RKO (cell line): ENCODE measurements around the gene SNRNP40.

ENCODE experiments used
- DNase-seq: peaks from one replicate; pipeline ENCODE4 v3.0.0-alpha.2; 2016; ENCODE audit warnings: low spot score

The SNRNP40 gene

GRCh38 chr1:31230378-31230777 lies 66.2 kb downstream of the SNRNP40 start:
- DNase-seq, result no peak

DNA sequence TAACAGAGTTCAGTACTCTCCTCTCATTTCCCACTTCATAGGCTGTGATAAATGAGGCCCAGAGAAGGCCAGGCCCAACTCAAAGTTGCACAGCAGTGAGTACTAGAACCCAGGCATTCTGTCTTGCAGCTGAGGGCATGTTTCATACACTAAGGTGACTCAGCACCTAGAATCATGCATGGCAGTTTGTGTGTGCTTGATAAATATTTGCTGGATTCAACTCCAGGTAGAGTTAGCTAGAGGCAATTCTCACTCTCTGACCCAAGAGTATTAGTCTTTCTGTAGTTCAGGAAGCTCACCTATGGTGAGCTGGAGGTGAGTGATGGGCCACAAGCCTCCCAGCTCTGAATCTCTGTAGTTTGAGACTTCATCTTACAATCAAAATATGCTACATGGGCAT lies 67.6 kb downstream of the SNRNP40 start:
- DNase-seq, result no peak

DNA sequence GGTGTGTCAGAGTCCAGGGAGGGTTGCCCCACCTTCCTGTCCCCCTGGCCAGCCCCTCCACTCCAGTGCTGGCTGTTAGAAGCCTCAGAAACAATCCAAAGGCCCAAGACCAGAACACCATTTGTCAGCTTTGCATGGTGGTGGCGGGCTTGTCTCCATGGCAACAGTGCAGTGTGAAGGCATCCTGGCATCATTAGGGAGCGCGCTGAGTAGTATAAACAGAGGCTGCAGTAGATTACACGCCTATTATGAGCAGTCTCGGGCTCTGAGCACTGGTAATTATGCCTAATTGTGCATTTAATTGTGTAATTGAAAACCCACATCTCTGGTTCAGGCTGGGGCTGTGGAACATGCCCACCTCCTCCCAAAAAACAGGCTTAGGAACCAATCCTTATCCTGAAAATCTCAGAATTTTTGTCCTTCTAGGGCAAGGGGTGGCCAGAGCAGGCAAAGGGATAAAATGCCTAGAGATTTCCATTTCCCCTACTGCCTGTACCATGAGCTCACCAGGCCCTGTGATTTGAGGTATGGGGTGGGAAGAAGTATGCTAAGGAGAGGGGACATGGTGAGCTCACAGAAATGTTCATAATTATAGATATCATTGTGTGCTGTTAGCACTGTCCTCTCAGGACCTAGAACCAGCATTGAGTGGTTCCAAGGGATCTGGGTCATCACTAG lies 68.6 kb downstream of the SNRNP40 start:
- DNase-seq, result no peak

- DNase-seq, result no peak
Measured at GRCh38 chr1:31224068-31224467, 72.5 kb downstream of the SNRNP40 start.

GRCh38 chr1:31222176-31222575 lies 74.4 kb downstream of the SNRNP40 start:
- DNase-seq, result no peak

DNA sequence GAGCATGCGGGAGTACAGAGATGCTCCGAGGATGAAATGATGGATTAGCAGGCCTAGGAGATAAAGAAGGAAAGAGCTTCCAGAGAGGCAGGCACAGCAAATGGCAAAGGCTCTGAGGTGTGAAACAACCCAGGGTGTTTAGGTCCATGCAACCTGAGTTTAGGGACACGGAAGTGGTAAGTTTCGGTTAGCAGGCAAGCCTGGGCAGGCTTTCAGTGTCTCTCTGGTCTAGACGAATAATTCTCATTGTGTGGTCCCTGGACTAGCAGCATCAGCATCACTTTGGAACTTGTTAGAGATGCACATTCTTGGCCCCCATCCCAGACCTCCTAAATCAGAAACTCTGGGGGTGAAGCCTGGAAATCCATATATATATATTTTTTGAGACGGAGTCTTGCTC lies 75.5 kb downstream of the SNRNP40 start:
- no peak for DNase-seq

DNA sequence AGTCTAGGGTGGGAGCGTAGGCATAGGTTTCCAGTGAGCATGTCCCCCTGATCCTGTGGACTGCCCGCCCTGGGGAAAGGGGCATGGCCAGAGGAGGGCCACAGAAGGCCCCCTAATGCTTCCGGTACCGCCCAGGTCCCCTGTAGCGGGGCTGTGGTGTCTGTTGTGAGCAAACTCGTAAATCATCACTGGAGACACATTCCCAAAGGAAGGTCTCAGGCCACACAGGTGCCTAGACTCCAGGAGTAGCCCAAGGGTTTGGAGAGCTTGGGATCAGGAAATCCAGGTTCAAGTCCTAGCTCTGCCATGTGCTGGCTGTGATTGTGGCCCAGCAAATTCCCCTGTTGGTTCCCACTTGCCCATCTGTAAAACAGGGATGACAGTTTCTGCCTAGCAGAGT lies 77.1 kb downstream of the SNRNP40 start:
- DNase-seq, result no peak

DNA sequence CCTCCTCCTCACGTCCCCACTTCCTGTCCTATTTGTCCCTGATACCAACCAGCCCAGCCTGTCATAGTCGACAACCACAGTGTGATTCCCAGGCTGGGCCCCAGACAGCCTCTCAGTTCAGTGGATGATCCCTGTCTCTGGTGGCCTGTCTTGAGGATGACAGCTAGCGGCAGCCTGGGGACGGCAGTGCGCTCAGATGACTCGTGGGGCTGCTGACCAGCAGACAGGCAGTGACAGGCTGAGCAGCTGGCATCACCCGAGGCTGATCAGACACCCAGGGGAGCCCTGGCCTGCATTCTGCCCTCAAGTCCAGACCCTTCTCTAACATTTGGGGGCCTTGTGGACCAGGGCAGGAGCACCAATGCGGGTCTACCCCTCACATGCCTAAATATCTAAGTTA lies 77.9 kb downstream of the SNRNP40 start:
- DNase-seq, result no peak

GRCh38 chr1:31216016-31216415 lies 80.6 kb downstream of the SNRNP40 start:
- DNase-seq, result no peak

- DNase-seq, result no peak
Measured at GRCh38 chr1:31215065-31215570, 81.5 kb downstream of the SNRNP40 start.

DNA sequence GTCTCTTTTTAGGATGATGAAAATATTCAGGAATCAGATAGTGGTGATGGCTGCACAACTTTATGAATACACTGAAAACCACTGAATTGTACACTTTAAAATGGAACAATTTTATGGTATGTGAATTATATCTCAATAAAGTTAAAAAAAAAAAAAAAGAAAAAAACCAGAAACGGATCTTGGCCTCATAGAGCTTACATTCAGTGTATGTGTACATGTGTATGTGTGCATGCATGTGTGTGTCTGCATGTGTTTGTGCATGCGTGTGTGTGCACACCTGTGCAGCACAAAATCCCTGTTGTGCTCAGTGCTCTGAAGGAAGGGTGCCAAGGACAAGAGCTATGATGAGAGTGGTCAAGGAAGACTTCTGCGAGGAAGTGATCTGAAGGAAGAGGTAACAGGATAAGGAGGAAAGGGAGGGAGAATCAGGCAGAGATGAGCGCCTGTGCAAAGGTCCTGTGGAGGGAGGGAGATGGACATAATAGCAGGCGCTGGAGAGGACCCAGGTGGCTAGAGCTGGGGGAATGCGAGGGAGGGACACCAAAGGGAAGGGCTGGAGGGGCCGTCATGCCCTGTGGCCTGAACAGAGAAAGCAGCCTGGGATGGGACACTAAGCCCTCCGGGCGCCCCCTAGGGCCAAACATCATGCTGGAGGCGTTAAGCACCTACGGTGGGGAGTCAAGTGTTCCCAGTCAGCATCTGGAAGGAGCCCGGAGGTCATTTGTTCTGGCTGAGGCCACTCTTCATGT lies 82.1 kb downstream of the SNRNP40 start:
- DNase-seq, result no peak
